SK-N-SH (cell line): ENCODE measurements around the gene ATXN10. TPM values are rescaled to one million over a fixed set of nuclear protein-coding genes. Genes with fewer than 3 reads are reported as not detected.

Experiments used
- CTCF ChIA-PET: fragments of 300-600, 350-600 bp; formaldehyde crosslinking; extraction: SDS; loops from one replicate; lab custom pipeline; 2021; lab: Yijun Ruan, JAX
- POLR2A ChIA-PET: fragments of 350-600 bp; sonication (Branson Sonifier 250); formaldehyde crosslinking; extraction: SDS; loops from one replicate; lab custom pipeline; 2020; ENCODE audit warnings: antibody characterized with exemption, inconsistent platforms; lab: Yijun Ruan, JAX
- DNase-seq: peaks from one replicate; pipeline ENCODE4 v3.0.0; 2012
- H2AFZ ChIP-seq: fragments of 200-600 bp; sonication (generic); 2 replicates; pipeline ENCODE4 v1.8.1; 2016; ENCODE audit warnings: antibody characterized with exemption, mild to moderate bottlenecking, low read depth
- H3F3A ChIP-seq: fragments of 200-600 bp; sonication (generic); replicated peaks from 2 replicates; pipeline ENCODE3; 2016; ENCODE audit warnings: antibody characterized with exemption, mild to moderate bottlenecking; ENCODE audit not compliant: insufficient read depth
- H3K27ac ChIP-seq, 2 experiments: fragments of 200-500 bp in 1 of 2; fragments of 200-600 bp in 1 of 2; sonication (Bioruptor generic) in 1 of 2; sonication (generic), shearing (Covaris generic) in 1 of 2; 2 replicates each; pipeline versions ENCODE4 v1.5.1 to v1.6.1; 2014 to 2016; ENCODE audit warnings: low read depth in 2 of 2, inconsistent platforms in 1 of 2, low read length in 1 of 2, mild to moderate bottlenecking in 1 of 2, mixed read lengths in 1 of 2
- H3K27me3 ChIP-seq: fragments of 200-600 bp; sonication (generic), shearing (Covaris generic); 2 replicates; pipeline ENCODE4 v1.6.1; 2016; ENCODE audit warnings: mixed run types; ENCODE audit not compliant: insufficient read depth
- H3K36me3 ChIP-seq, 2 experiments: fragments of 200-500 bp in 1 of 2; fragments of 200-600 bp in 1 of 2; sonication (Bioruptor generic) in 1 of 2; sonication (generic) in 1 of 2; replicated peaks in 1 of 2; 2 replicates each; pipeline versions ENCODE3 to v1.5.1; 2014 to 2016; ENCODE audit warnings: low read length in 1 of 2, mild to moderate bottlenecking in 1 of 2; ENCODE audit not compliant: insufficient read depth in 2 of 2, control insufficient read depth in 1 of 2
- H3K4me1 ChIP-seq, 2 experiments: fragments of 200-500 bp in 1 of 2; fragments of 200-600 bp in 1 of 2; sonication (Bioruptor generic) in 1 of 2; sonication (generic), shearing (Covaris generic) in 1 of 2; 2 replicates each; pipeline versions ENCODE4 v1.5.1 to v1.6.1; 2014 to 2016; ENCODE audit warnings: low read depth in 1 of 2, low read length in 1 of 2, mixed run types in 1 of 2; ENCODE audit not compliant: insufficient read depth in 2 of 2, control insufficient read depth in 1 of 2
- H3K4me2 ChIP-seq: fragments of 200-600 bp; sonication (generic), shearing (Covaris generic); 2 replicates; pipeline ENCODE4 v1.6.1; 2017; ENCODE audit warnings: mixed run types
- H3K4me3 ChIP-seq, 2 experiments: fragments of 200-500 bp in 1 of 2; fragments of 200-600 bp in 1 of 2; sonication (Bioruptor generic) in 1 of 2; sonication (generic), shearing (Covaris generic) in 1 of 2; 2 replicates each; pipeline versions ENCODE4 v1.5.1 to v1.8.1; 2014 to 2016; ENCODE audit warnings: low read depth in 2 of 2, inconsistent platforms in 1 of 2, low read length in 1 of 2, mild to moderate bottlenecking in 1 of 2, mixed read lengths in 1 of 2, moderate library complexity in 1 of 2
- H3K79me2 ChIP-seq: fragments of 200-600 bp; sonication (generic); 2 replicates; pipeline ENCODE4 v1.8.1; 2017; ENCODE audit warnings: mild to moderate bottlenecking; ENCODE audit not compliant: insufficient read depth
- H3K9ac ChIP-seq: fragments of 200-600 bp; sonication (generic); 2 replicates; pipeline ENCODE4 v1.6.1; 2017; ENCODE audit warnings: mixed run types
- H3K9me2 ChIP-seq: fragments of 200-600 bp; sonication (generic); 2 replicates; pipeline ENCODE4 v1.6.1; 2017; ENCODE audit warnings: mixed run types
- H3K9me3 ChIP-seq: fragments of 200-600 bp; sonication (generic); 2 replicates; pipeline ENCODE4 v1.6.1; 2017; ENCODE audit warnings: mixed run types, mild to moderate bottlenecking, moderate library complexity
- H4K20me1 ChIP-seq: fragments of 200-600 bp; sonication (generic); 2 replicates; pipeline ENCODE4 v1.6.1; 2017; ENCODE audit warnings: mild to moderate bottlenecking, mixed run types; ENCODE audit not compliant: insufficient read depth
- CHD2 ChIP-seq: fragments of 150-350 bp; IDR thresholded peaks from 2 replicates; pipeline ENCODE4 v1.6.1; 2018; ENCODE audit warnings: low read length; ENCODE audit not compliant: partially characterized antibody
- ELF1 ChIP-seq: IDR thresholded peaks from 2 replicates; pipeline ENCODE4 v1.4.0; 2012
- EP300 ChIP-seq, 2 experiments: IDR thresholded peaks; 2 replicates each; pipeline versions ENCODE4 v1.4.0 to v1.6.1; 2012; ENCODE audit warnings: borderline replicate concordance in 1 of 2, low read depth in 1 of 2, low read length in 1 of 2
- EZH2phosphoT487 ChIP-seq: fragments of 200-600 bp; sonication (generic); IDR thresholded peaks from 2 replicates; pipeline ENCODE4 v1.6.1; 2017; ENCODE audit warnings: low read depth, mixed run types, mild to moderate bottlenecking, antibody characterized with exemption, moderate library complexity, borderline replicate concordance
- FOXJ3 ChIP-seq: sonication (generic); formaldehyde crosslinking; IDR thresholded peaks from 2 replicates; pipeline ENCODE4 v1.5.1; 2020; ENCODE audit warnings: mild to moderate bottlenecking, missing genetic modification reagents
- GABPA ChIP-seq: IDR thresholded peaks from 2 replicates; pipeline ENCODE4 v1.4.0; 2012; ENCODE audit warnings: low read depth, mild to moderate bottlenecking
- MEF2A ChIP-seq: IDR thresholded peaks from 2 replicates; pipeline ENCODE4 v1.4.0; 2012; ENCODE audit warnings: low read depth, borderline replicate concordance
- MXI1 ChIP-seq: IDR thresholded peaks from 2 replicates; pipeline ENCODE4 v1.6.1; 2012; ENCODE audit warnings: mild to moderate bottlenecking, low read depth, low read length, improper control_type of control experiment
- NFIC ChIP-seq: IDR thresholded peaks from 2 replicates; pipeline ENCODE4 v1.4.0; 2012; ENCODE audit warnings: borderline replicate concordance
- NRF1 ChIP-seq: IDR thresholded peaks from 2 replicates; pipeline ENCODE4 v1.6.1; 2012; ENCODE audit warnings: low read depth, mild to moderate bottlenecking, low read length
- RCOR1 ChIP-seq: fragments of 150-350 bp; IDR thresholded peaks from 2 replicates; pipeline ENCODE4 v1.6.1; 2017; ENCODE audit warnings: antibody characterized with exemption, low read length
- RXRA ChIP-seq: IDR thresholded peaks from 2 replicates; pipeline ENCODE4 v1.4.0; 2012; ENCODE audit warnings: low read depth, mild to moderate bottlenecking, borderline replicate concordance
- SIN3A ChIP-seq: IDR thresholded peaks from 2 replicates; pipeline ENCODE4 v1.6.1; 2012; ENCODE audit warnings: low read depth, mild to moderate bottlenecking, low read length, moderate library complexity, borderline replicate concordance
- SMC3 ChIP-seq: IDR thresholded peaks from 2 replicates; pipeline ENCODE4 v1.6.1; 2012; ENCODE audit warnings: low read depth, low read length, improper control_type of control experiment
- TCF12 ChIP-seq: IDR thresholded peaks from 2 replicates; pipeline ENCODE4 v1.4.0; 2012
- TEAD4 ChIP-seq: IDR thresholded peaks from 2 replicates; pipeline ENCODE4 v1.4.0; 2012; ENCODE audit warnings: mild to moderate bottlenecking, borderline replicate concordance; ENCODE audit not compliant: insufficient read depth
- WGBS: methylation state at CpG from one replicate; pipeline ENCODE4 v1.1.6; 2017; ENCODE audit warnings: low lambda C conversion rate; 5-methylcytosine and 5-hydroxymethylcytosine counted together
- polyA plus RNA-seq, 3 experiments: library from polyadenylated mRNA; depleted of rRNA; stranded (reverse); fragments of >200 nt; gene quantifications; 2 replicates each; pipeline ENCODE4 v1.2.3, GENCODE V29; 2012
- TF ChIP-seq, protein P1 (sequence below): IDR thresholded peaks from 2 replicates; pipeline ENCODE4; 2012
- TF ChIP-seq, protein P2 (sequence below): fragments of 150-350 bp; IDR thresholded peaks from 2 replicates; pipeline ENCODE4 v1.6.1; 2017; ENCODE audit warnings: antibody characterized with exemption, low read length, low read depth, borderline replicate concordance
- TF ChIP-seq, protein P3 (sequence below): IDR thresholded peaks from 2 replicates; pipeline ENCODE4 v1.4.0; 2012; ENCODE audit warnings: low read depth
- TF ChIP-seq, protein P4 (sequence below): IDR thresholded peaks from 2 replicates; pipeline ENCODE4 v1.6.1; 2012; ENCODE audit warnings: mild to moderate bottlenecking, low read depth, low read length, moderate library complexity

Gene ATXN10
- polyA plus RNA-seq, 1 of the 3 experiments (the other 2 are of a cell fraction): 202 TPM

DNA sequence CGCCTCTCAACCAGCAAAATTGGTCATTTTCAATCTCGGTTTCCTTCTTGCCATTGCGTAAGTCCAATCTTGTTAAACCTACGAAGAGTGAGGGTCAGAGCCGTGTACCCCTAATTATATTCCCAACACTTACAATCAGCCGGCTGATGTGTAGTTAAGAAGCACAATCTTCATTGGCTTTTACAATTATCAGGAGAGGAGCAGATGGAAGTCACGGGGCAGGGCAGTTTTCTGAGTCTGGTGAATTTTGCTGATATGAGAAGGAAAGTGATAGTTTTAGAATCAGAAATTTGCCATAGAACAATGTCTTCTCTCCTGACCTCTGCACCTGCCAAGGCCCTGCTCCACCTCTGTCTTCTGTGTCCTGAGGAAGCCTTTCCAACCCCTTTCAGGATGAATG is 35.0 kb upstream of the ATXN10 start:
- 93% methylated on average over 7 of the region's 7 CpGs for WGBS
- Histone ChIP-seq H3K4me3 (no peak overlapping the region), H3K9me3 (no peaks in the 10 kb centered on the region), H3K4me2 (no peak overlapping the region), H3K9me2 (no peaks in the 10 kb centered on the region), H2AFZ (no peak overlapping the region), H3F3A (no peaks in the 10 kb centered on the region), H3K36me3 (no peaks in the 10 kb centered on the region), H3K9ac (no peak overlapping the region), H4K20me1 (no peaks in the 10 kb centered on the region), H3K27me3 (no peaks in the 10 kb centered on the region; the same call in 1 of the 2 replicates), H3K79me2 (no peaks in the 10 kb centered on the region), H3K4me1 (no peaks in the 10 kb centered on the region; a peak in 1 of 4 replicates), H3K27ac (no peak overlapping the region)
- TF ChIP-seq EZH2phosphoT487 (no peak), NFIC (no peak), SMC3 (no peak), SIN3A (no peak), RCOR1 (no peak), EP300 (IDR thresholded peaks at IDR 0.05; ENCODE audit: borderline replicate concordance in 1 of 2, low read depth in 1 of 2, low read length in 1 of 2) (no peak), FOXJ3 (CRISPR knock-in tag) (no peak), GABPA (no peak), TEAD4 (no peak), MXI1 (no peak), RXRA (no peak), NRF1 (no peak), CHD2 (no peak), MEF2A (no peak), ELF1 (no peak), TCF12 (no peak)
- TF ChIP-seq, protein P1, sequence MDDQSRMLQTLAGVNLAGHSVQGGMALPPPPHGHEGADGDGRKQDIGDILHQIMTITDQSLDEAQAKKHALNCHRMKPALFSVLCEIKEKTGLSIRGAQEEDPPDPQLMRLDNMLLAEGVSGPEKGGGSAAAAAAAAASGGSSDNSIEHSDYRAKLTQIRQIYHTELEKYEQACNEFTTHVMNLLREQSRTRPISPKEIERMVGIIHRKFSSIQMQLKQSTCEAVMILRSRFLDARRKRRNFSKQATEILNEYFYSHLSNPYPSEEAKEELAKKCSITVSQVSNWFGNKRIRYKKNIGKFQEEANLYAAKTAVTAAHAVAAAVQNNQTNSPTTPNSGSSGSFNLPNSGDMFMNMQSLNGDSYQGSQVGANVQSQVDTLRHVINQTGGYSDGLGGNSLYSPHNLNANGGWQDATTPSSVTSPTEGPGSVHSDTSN: no peak
- TF ChIP-seq, protein P2, sequence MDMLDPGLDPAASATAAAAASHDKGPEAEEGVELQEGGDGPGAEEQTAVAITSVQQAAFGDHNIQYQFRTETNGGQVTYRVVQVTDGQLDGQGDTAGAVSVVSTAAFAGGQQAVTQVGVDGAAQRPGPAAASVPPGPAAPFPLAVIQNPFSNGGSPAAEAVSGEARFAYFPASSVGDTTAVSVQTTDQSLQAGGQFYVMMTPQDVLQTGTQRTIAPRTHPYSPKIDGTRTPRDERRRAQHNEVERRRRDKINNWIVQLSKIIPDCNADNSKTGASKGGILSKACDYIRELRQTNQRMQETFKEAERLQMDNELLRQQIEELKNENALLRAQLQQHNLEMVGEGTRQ: no peak
- TF ChIP-seq, protein P3, sequence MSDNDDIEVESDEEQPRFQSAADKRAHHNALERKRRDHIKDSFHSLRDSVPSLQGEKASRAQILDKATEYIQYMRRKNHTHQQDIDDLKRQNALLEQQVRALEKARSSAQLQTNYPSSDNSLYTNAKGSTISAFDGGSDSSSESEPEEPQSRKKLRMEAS: no peak
- TF ChIP-seq, protein P4, sequence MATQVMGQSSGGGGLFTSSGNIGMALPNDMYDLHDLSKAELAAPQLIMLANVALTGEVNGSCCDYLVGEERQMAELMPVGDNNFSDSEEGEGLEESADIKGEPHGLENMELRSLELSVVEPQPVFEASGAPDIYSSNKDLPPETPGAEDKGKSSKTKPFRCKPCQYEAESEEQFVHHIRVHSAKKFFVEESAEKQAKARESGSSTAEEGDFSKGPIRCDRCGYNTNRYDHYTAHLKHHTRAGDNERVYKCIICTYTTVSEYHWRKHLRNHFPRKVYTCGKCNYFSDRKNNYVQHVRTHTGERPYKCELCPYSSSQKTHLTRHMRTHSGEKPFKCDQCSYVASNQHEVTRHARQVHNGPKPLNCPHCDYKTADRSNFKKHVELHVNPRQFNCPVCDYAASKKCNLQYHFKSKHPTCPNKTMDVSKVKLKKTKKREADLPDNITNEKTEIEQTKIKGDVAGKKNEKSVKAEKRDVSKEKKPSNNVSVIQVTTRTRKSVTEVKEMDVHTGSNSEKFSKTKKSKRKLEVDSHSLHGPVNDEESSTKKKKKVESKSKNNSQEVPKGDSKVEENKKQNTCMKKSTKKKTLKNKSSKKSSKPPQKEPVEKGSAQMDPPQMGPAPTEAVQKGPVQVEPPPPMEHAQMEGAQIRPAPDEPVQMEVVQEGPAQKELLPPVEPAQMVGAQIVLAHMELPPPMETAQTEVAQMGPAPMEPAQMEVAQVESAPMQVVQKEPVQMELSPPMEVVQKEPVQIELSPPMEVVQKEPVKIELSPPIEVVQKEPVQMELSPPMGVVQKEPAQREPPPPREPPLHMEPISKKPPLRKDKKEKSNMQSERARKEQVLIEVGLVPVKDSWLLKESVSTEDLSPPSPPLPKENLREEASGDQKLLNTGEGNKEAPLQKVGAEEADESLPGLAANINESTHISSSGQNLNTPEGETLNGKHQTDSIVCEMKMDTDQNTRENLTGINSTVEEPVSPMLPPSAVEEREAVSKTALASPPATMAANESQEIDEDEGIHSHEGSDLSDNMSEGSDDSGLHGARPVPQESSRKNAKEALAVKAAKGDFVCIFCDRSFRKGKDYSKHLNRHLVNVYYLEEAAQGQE: no peak
- DNase-seq: no peak
- POLR2A ChIA-PET: no interaction called here
- CTCF ChIA-PET: interaction anchor here (0.6 to 2.8 kb wide), 3 partner anchors 8 to 59 kb away, joined by 3 to 13 read pairs (median 4); no protein-coding TSS in a partner anchor
